IPS-NIHi7 (cell line): ENCODE results near the gene ARHGAP25.

Experiments
- DNase-seq: peaks from one replicate; pipeline ENCODE4 v3.0.0; 2012; ENCODE audit warnings: mixed read lengths; ENCODE audit errors: extremely low spot score

The ARHGAP25 gene

GRCh38 chr2:68766376-68766845 is 31.8 kb downstream of the ARHGAP25 start:
- DNase-seq = no peak

- no peak for DNase-seq
These were observed 32.7 kb downstream of the ARHGAP25 start for GRCh38 chr2:68767031-68767961.

GRCh38 chr2:68767996-68768395 is 33.4 kb downstream of the ARHGAP25 start:
- no peak for DNase-seq

- DNase-seq = no peak
These were observed 33.9 kb downstream of the ARHGAP25 start for GRCh38 chr2:68768461-68768860.

DNA sequence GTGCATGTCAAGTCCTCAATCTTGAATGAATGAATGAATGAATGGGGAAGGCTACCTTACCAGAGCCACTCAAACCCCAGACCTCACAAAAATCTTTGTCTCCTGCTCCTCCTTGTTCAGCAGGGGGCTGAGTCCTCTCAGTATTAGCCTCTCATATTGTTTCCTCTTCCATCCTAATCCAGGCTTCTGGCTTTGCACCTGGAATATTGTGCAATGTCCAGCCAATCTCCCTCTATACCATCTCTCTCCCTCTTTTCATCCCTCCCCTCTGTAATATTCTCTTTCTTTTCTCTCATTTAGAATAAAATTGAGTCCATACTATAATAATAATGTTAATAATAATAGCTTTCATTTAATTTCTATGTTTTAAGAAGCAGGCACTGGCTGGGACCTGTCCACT is 34.3 kb downstream of the ARHGAP25 start:
- DNase-seq = no peak

DNA sequence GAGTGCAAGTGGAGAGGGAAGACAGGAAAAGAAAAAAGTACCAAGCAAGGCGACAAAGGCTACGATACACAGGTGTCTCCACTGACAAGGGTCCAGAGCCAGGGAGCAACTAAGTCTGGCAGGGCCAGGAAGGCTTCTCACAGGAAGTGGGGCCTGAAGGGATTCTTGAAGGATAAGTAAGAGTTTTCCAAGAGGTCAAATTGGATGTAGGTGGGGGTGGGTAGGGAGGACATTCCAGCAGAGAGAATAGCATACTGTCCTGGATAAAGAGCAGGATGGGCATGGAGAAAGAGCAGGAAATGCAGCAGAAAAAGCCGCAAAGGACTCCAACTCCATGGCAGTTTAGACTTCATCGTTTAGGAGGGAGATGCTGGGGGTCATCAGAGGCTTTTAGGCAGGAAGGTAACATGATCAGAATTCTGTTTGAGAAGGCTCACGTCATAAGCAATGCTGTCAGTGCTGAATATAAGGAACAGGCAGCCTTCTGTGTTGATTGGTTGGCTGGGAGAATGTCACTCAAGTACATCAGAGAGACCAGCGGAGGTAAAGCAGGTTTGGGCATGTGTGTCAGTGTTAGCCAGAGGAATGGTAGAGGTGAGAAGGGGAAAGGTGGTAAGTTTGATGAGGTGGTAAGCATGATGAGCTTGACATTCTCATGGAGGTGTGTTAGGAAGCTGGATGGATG is 35.1 kb downstream of the ARHGAP25 start:
- no peak for DNase-seq

DNA sequence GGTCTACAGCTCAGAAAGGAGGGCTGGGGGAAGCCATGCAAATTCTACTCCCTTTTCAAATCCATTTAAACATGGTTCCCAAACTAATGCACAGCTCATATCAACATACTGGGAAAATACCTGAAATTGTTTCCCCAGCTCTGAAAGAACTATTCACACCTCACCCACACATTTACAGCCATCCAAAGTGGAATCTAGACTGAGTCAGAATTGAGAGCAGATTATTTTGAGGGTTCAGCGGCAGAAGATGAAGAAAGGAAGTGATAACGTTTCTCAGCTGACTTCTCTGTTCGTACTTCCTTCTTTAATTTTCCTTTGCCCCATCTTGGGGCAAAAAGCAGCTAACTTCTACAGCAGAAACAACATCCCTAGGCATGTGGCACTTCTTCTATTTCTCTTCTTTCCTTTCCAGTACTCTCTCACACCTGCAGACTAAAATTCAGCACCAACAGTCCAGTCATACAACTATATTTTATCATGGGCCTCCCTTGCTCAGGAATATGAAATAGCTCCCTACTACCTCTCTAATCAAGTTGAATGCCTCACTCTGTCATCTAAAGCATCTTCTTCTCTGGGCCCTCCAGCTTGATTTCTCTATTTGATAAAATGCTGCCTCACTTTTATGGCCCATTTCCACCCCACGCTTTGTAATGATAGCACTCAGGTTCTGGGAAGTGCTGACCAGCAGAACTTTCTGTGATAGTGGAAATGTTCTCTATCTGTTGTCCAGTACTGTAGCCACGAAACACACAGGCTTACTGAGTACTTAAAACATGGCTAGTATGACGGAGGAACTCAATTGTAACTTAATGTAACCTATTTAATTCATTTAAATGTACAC is 35.9 kb downstream of the ARHGAP25 start:
- DNase-seq = no peak

GRCh38 chr2:68771211-68771751 is 36.7 kb downstream of the ARHGAP25 start:
- no peak for DNase-seq

GRCh38 chr2:68772109-68772508 is 37.5 kb downstream of the ARHGAP25 start:
- DNase-seq = no peak

DNA sequence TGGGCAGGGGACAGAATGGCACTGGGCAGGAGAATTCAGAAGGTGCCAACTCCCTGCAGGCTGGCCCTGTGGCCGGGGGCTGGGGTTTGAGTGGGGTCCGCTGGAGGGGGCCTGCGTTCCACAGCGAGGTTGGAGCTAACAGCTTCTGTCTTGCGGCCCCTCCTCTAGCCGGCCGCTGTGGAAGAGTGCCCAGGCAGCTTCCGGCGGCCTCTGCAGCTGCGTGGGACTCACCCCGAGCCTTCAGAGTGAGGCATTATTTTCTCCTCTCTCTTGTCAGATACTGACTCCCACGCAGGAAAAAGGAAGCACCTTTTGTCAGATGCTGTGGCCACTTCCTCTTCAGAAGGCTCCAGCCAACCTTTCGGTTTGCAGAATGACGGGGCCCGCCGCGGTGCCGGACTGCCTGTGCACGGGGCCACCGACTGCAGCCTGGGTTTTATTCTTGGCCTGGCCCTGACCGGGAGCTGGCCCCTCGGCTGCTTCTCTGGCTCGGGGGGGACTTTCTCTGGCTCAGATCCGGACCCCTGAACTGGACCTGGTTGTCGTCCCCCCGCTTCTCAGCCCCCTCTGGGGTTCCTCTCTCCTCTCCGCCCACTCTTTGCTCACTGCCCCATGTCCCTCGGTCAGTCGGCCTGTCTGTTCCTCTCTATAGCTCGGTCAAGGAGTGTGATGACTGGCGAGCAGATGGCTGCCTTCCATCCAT is 40.1 kb downstream of the ARHGAP25 start:
- DNase-seq = no peak

DNA sequence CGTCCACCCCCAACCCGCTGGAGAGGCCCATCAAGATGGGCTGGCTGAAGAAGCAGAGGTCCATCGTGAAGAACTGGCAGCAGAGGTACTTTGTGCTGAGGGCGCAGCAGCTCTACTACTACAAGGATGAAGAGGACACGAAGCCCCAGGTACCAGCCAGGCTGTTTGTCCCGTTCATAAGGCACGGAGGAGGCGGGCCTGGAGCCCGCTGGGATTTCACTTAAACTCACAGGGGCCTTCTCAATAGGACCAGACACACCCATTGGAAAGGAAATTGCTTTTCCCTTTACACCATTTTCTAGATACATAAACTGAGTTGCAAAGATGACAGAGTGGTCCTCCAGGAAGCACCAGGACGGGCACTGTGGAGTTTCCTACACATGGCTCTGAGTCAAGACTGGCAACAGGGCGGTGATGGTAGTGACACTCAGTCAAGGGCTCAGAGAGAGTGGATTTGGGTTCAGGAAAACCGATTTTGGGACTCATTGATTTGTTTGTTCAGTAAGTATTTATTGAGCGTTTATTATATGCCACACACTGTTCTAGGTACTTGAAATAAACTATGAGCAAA is 40.7 kb downstream of the ARHGAP25 start:
- no peak for DNase-seq

DNA sequence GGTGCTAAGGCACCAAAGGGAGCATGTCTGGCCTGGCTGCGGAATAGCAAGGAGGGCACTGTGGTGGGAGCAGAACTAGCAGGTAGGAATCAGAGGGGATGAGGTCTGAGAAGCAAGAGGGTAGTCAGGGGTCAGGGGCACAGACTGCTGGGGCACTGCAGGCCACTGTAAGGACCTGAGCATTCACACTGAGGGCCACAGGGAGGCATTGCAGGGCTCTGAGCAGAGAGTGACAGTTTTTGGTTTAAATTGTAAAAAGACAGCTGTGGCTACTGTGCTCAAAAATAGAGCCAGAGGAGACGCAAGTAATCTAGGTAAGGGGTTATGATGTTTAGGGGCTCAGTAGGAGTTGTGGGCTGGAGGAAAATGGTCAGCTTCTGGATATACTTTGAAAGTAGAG is 41.5 kb downstream of the ARHGAP25 start:
- DNase-seq = no peak

DNA sequence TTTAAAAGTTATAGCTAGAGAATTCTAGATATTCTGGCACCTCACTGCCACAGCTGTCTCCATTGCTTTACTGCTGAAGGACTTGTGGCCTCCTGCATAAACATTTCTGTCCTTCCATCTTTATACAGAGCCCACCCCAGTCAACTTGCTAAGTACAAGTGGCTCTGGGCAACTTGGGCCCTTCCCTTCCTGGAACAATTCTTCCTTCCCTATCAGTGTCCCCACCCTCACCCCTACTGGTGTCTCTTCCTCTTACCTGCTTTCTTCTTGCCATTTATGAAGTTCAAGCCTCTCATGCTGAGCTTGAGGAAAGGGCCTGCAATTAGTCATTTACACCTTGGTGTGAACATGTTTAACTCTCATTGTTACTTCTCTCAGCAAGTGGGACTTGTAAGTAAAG is 45.0 kb downstream of the ARHGAP25 start:
- DNase-seq = no peak

- DNase-seq = no peak
These were observed 49.6 kb downstream of the ARHGAP25 start for GRCh38 chr2:68784188-68784587.

GRCh38 chr2:68784915-68785314 is 50.3 kb downstream of the ARHGAP25 start:
- no peak for DNase-seq

GRCh38 chr2:68787356-68787755 is 52.7 kb downstream of the ARHGAP25 start:
- DNase-seq = no peak

DNA sequence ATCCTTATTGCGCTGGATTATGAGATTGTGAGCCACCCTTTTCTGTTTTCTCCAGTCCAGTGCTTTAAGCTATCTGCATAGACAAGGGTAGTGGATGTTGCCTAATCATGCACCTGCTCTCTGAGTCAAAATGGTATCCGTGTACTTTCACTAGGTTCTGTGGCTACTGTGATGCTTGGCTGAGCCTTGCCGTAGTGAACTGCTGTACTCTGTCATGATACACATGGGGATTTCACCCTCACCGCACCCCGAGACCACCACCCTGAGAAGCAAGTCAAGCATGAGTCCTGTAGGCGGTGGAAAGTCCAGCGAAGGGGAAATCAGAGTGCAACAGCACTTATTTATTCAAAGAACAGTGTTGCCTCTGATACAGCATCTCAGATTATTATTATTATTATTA is 55.0 kb downstream of the ARHGAP25 start:
- no peak for DNase-seq

- no peak for DNase-seq
These were observed 56.0 kb downstream of the ARHGAP25 start for GRCh38 chr2:68790600-68790999.

GRCh38 chr2:68791914-68792313 is 57.3 kb downstream of the ARHGAP25 start:
- no peak for DNase-seq

- DNase-seq = no peak
These were observed 58.1 kb downstream of the ARHGAP25 start for GRCh38 chr2:68792751-68793150.
